ENCODE measurements around the gene EPHB3. TPM values are rescaled to one million over a fixed set of nuclear protein-coding genes. Genes with fewer than 3 reads are reported as not detected.

EPHB3 gene
- total RNA-seq, 1 donor from 2014 or later, result 4.3 TPM

- H3K27ac Mint-ChIP-seq (ENCODE audit: unreplicated experiment), result no peak overlapping the region
- no peak for DNase-seq (ENCODE audit: low spot score)
- no peak overlapping the region for H3K4me3 Mint-ChIP-seq (ENCODE audit: unreplicated experiment)
- H3K4me1 Mint-ChIP-seq (ENCODE audit: unreplicated experiment), result peaks cover 27% of the 10 kb centered on the region
- no peaks in the 10 kb centered on the region for H3K36me3 Mint-ChIP-seq (ENCODE audit: low read depth, unreplicated experiment)
- no peak for TF ChIP-seq CTCF (IDR thresholded peaks at IDR 0.05; ENCODE audit: unreplicated experiment)
- no peaks in the 10 kb centered on the region for H3K9me3 Mint-ChIP-seq (ENCODE audit: unreplicated experiment)
- H3K27me3 Mint-ChIP-seq (ENCODE audit: unreplicated experiment), result peaks cover 24% of the 10 kb centered on the region
These were observed 34.1 kb downstream of the EPHB3 start for GRCh38 chr3:184595726-184596125.

GRCh38 chr3:184596233-184596632, 34.6 kb downstream of the EPHB3 start:
- no peak for TF ChIP-seq CTCF (IDR thresholded peaks at IDR 0.05; ENCODE audit: unreplicated experiment)
- no peak overlapping the region for H3K4me3 Mint-ChIP-seq (ENCODE audit: unreplicated experiment)
- H3K27me3 Mint-ChIP-seq (ENCODE audit: unreplicated experiment), result peaks cover 26% of the 10 kb centered on the region
- no peak for DNase-seq (ENCODE audit: low spot score)
- H3K4me1 Mint-ChIP-seq (ENCODE audit: unreplicated experiment), result peaks cover 29% of the 10 kb centered on the region
- H3K36me3 Mint-ChIP-seq (ENCODE audit: low read depth, unreplicated experiment), result no peaks in the 10 kb centered on the region
- no peak overlapping the region for H3K27ac Mint-ChIP-seq (ENCODE audit: unreplicated experiment)
- H3K9me3 Mint-ChIP-seq (ENCODE audit: unreplicated experiment), result no peaks in the 10 kb centered on the region

GRCh38 chr3:184596886-184597575, 35.4 kb downstream of the EPHB3 start:
- Mint-ChIP-seq H3K9me3 (ENCODE audit: unreplicated experiment) (no peaks in the 10 kb centered on the region), H3K27ac (ENCODE audit: unreplicated experiment) (no peak overlapping the region), H3K27me3 (ENCODE audit: unreplicated experiment) (peaks cover 26% of the 10 kb centered on the region), H3K4me1 (ENCODE audit: unreplicated experiment) (peaks cover 29% of the 10 kb centered on the region), H3K4me3 (ENCODE audit: unreplicated experiment) (no peak overlapping the region), H3K36me3 (ENCODE audit: low read depth, unreplicated experiment) (no peaks in the 10 kb centered on the region)
- no peak for DNase-seq (ENCODE audit: low spot score)
- TF ChIP-seq CTCF (IDR thresholded peaks at IDR 0.05; ENCODE audit: unreplicated experiment), result no peak

- Mint-ChIP-seq H3K4me1 (ENCODE audit: unreplicated experiment) (peaks cover 30% of the 10 kb centered on the region), H3K4me3 (ENCODE audit: unreplicated experiment) (no peak overlapping the region), H3K36me3 (ENCODE audit: low read depth, unreplicated experiment) (no peaks in the 10 kb centered on the region), H3K27me3 (ENCODE audit: unreplicated experiment) (peaks cover 30% of the 10 kb centered on the region), H3K9me3 (ENCODE audit: unreplicated experiment) (no peaks in the 10 kb centered on the region), H3K27ac (ENCODE audit: unreplicated experiment) (no peak overlapping the region)
- no peak for TF ChIP-seq CTCF (IDR thresholded peaks at IDR 0.05; ENCODE audit: unreplicated experiment)
- DNase-seq (ENCODE audit: low spot score), result no peak
These were observed 36.4 kb downstream of the EPHB3 start for GRCh38 chr3:184597829-184598573.

- DNase-seq (ENCODE audit: low spot score), result no peak
- Mint-ChIP-seq H3K9me3 (ENCODE audit: unreplicated experiment) (no peaks in the 10 kb centered on the region), H3K36me3 (ENCODE audit: low read depth, unreplicated experiment) (no peaks in the 10 kb centered on the region), H3K4me3 (ENCODE audit: unreplicated experiment) (no peak overlapping the region), H3K27me3 (ENCODE audit: unreplicated experiment) (peaks cover 36% of the 10 kb centered on the region), H3K27ac (ENCODE audit: unreplicated experiment) (no peak overlapping the region), H3K4me1 (ENCODE audit: unreplicated experiment) (peaks cover 34% of the 10 kb centered on the region)
- TF ChIP-seq CTCF (IDR thresholded peaks at IDR 0.05; ENCODE audit: unreplicated experiment), result no peak
These were observed 37.0 kb downstream of the EPHB3 start for GRCh38 chr3:184598574-184598927.

All from endothelial cell (in vitro differentiated cells).